ENCODE results near the gene PHAF1.

Gene PHAF1

GRCh38 chr16:67109407-67110135 is at the start of gene PHAF1:
TSS of gene PHAF1 (plus strand) at chr16:67109941. CDS start at chr16:67110176, 235 bp downstream.
- H3K27ac ChIP-seq: peak within 1 kb of the TSS; percentile 72
- TF ChIP-seq CTCF (IDR thresholded peaks at IDR 0.05) (no peak), ZFX (IDR thresholded peaks at IDR 0.05; ENCODE audit: borderline replicate concordance) (no peak)

- TF ChIP-seq ZFX (IDR thresholded peaks at IDR 0.05; ENCODE audit: borderline replicate concordance) (no peak), CTCF (IDR thresholded peaks at IDR 0.05) (no peak)
- H3K27ac ChIP-seq: no peak overlapping the region
Measured at GRCh38 chr16:67063008-67063407, 46.7 kb upstream of the PHAF1 start.

- no peak overlapping the region for H3K27ac ChIP-seq
- TF ChIP-seq ZFX (IDR thresholded peaks at IDR 0.05; ENCODE audit: borderline replicate concordance): no peak
- no peak for TF ChIP-seq CTCF (IDR thresholded peaks at IDR 0.05)
Measured at GRCh38 chr16:67068212-67068753, 41.5 kb upstream of the PHAF1 start.

- TF ChIP-seq ZFX (IDR thresholded peaks at IDR 0.05; ENCODE audit: borderline replicate concordance) (no peak), CTCF (IDR thresholded peaks at IDR 0.05) (no peak)
- no peak overlapping the region for H3K27ac ChIP-seq
Measured at GRCh38 chr16:67071476-67072048, 38.2 kb upstream of the PHAF1 start.

- no peak for TF ChIP-seq ZFX (IDR thresholded peaks at IDR 0.05; ENCODE audit: borderline replicate concordance)
- no peak for TF ChIP-seq CTCF (IDR thresholded peaks at IDR 0.05)
- no peak overlapping the region for H3K27ac ChIP-seq
Measured at GRCh38 chr16:67075331-67075730, 34.4 kb upstream of the PHAF1 start.

- TF ChIP-seq ZFX (IDR thresholded peaks at IDR 0.05; ENCODE audit: borderline replicate concordance): no peak
- TF ChIP-seq CTCF (IDR thresholded peaks at IDR 0.05): no peak
Measured at GRCh38 chr16:67077871-67078270, 31.9 kb upstream of the PHAF1 start.

GRCh38 chr16:67082100-67082499 is 27.6 kb upstream of the PHAF1 start:
- no peak overlapping the region for H3K27ac ChIP-seq
- no peak for TF ChIP-seq ZFX (IDR thresholded peaks at IDR 0.05; ENCODE audit: borderline replicate concordance)
- no peak for TF ChIP-seq CTCF (IDR thresholded peaks at IDR 0.05)

More at GRCh38 chr16:67077871-67078270, 31.9 kb upstream of the PHAF1 start:
- no peak overlapping the region for H3K27ac ChIP-seq
